C1 segment of cervical spinal cord (tissue), 14 donors: ENCODE measurements around the gene SNX33.

ENCODE experiments used
- DNase-seq, 14 donors: peaks; one replicate each; lab custom pipeline; 2025; lab: John Stamatoyannopoulos, UW

Gene SNX33

DNA sequence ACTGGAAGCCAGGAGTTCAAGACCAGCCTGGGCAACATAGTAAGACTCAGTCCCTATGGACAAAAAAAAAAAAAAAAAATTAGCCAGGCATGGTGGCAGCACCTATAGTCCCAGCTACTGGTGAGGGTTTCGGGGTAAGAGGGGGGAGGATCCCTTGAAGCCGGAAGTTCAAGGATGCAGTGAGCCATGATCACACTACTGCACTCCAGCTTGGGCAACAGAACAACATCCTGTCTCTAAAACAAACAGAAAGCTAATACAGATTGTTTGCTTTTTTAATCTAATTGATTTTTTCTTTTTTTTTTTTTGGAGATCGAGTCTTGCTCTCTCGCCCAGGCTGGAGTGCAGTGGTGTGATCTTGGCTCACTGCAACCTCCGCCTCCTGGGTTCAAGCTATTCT is 6.1 kb upstream of the SNX33 start:
- DNase-seq: no peak

DNA sequence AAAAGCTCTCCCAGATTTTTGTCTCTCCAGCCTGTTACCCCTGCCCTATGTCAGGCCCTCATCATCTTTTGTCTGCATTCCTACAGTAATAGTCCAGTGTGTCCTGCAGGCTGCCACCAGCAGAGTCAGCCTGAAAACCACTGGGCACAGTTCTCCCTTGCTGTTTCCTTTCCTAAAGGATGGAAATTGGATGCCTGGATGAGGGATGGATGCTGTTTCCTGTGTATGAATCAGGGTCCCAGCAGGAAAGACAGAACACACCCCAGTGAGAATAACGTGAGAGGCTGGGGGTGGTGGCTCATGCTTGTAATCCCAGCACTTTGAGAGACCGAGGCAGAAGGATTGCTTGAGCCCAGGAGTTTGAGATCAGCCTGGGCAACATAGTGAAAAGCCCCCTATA is 3.3 kb upstream of the SNX33 start:
- no peak for DNase-seq

DNA sequence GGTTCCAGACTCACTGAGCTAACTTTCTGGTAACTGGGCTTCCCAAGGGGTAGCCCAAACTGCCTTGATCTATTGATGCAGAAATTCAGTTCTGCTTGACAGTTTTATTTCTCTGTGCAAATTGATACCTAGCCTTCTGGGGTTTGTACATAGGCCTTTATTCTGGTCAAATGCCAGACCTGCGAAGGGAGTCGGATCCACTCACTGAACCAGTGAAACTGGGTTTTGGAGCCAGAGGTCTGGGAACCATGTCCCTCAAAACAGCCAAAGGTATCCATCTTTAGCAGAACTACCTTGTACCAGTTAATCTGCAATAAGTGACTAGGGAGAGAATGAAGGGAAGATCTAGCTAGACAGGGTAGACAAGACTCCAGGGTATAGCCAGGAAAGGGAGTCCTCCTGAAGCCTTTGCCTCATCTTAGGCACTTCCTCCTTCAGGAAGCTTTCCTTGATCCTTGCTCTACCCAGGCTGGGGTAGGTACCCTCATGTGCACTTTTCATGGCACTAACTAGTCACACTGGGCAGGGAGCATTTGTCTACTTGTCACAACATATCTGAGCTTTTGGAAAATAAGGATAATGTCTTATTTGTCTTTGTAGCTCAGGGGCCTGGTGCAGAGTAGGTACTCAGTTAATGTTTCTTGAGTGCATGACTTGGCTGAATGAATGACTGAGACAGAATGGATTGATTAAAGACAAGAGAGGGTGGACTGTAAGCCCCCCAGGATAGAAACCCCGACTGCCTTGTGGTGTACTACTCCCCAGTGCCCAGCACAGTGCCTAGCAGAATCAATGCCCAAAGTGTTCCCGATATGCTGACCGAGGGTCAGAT is 1.4 kb upstream of the SNX33 start:
- no peak for DNase-seq

- DNase-seq: peak in 1 of 14 donors; percentile 39
These were observed 758 bp upstream of the SNX33 start for GRCh38 chr15:75646944-75647364.

- peak in 9 of 14 donors; percentile 51 to 70 (median 57) for DNase-seq
These were observed 666 bp downstream of the SNX33 start for GRCh38 chr15:75648156-75649000.

DNA sequence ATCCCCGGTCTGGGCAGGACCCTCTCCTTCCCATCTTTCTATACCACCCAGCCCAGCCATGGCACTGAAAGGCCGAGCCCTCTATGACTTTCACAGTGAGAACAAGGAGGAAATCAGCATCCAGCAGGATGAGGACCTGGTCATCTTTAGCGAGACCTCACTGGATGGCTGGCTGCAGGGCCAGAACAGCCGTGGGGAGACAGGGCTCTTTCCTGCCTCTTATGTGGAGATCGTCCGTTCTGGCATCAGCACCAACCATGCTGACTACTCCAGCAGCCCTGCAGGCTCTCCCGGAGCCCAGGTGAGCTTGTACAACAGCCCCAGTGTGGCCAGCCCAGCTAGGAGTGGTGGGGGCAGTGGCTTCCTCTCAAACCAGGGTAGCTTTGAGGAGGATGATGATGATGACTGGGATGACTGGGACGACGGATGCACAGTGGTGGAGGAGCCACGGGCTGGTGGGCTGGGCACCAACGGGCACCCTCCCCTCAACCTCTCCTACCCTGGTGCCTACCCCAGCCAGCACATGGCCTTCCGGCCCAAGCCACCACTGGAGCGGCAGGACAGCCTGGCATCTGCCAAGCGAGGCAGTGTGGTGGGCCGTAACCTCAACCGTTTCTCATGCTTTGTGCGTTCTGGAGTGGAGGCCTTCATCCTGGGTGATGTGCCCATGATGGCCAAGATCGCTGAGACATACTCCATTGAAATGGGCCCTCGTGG is 1.5 kb downstream of the SNX33 start:
- DNase-seq: no peak

- DNase-seq: no peak
These were observed 2.1 kb downstream of the SNX33 start for GRCh38 chr15:75649848-75650247.

- DNase-seq: no peak
These were observed 3.4 kb downstream of the SNX33 start for GRCh38 chr15:75650908-75651809.

DNA sequence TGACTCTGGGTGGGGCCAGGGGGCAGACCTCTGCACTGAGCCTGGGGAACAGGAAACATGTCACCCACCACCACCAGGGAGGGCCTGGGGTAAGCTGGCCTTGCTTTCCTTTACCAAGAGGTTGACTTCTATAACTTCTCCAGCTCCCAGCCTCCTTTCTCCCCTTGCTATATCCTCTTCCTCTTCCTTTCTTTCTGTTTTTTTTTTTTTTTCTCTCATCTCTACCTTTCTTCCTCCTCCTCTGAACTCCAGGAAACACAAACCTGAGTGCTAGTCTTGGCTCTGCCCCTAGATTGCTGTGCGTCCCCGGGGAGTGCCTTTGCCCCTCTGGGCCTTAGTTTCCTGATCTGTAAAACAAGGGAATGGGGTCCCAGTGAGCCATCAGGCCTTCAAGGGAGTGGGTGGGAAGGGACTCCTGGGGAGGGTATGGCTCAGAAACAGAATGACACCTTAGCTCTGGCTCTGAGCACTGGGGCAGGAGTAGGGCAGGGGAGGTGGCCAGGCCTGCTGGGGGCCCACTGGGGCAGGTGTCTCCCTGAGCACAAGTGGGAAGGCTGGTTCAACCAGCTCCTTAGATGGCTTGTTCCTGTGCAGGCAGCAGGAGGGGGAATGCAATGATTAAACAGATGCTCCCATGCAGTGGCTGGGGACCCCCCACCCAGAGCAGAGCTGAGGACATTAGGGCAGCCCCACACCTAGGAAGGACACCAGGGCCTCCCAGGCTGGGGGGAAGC is 4.3 kb downstream of the SNX33 start:
- no peak for DNase-seq

DNA sequence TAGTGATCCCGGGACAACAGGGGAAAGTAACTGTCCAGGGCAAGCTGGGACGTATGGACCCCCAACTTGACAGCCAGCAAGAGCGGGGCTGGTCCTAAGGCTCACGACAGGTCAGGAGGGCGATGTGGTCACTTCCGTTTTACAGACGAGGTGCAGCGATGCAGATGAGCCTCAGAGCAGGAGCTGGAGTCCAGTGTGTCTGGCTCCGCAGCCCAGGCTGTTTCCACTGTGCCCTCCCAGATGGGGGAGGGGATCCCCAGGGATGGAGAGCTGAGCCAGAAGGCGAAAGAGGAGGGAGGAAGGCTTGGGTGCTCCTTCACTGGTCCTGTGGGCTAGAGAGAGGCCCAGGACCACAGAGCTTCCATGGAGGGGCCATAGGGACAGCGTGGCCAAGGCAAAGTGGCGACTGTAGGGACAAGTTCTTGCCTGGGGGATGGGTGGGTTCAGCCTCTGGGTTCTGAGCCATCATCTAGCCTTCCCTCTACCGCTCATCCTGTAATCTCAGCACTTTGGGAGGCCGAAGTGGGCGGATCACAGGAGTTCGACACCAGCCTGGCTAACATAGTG is 5.7 kb downstream of the SNX33 start:
- DNase-seq: no peak

DNA sequence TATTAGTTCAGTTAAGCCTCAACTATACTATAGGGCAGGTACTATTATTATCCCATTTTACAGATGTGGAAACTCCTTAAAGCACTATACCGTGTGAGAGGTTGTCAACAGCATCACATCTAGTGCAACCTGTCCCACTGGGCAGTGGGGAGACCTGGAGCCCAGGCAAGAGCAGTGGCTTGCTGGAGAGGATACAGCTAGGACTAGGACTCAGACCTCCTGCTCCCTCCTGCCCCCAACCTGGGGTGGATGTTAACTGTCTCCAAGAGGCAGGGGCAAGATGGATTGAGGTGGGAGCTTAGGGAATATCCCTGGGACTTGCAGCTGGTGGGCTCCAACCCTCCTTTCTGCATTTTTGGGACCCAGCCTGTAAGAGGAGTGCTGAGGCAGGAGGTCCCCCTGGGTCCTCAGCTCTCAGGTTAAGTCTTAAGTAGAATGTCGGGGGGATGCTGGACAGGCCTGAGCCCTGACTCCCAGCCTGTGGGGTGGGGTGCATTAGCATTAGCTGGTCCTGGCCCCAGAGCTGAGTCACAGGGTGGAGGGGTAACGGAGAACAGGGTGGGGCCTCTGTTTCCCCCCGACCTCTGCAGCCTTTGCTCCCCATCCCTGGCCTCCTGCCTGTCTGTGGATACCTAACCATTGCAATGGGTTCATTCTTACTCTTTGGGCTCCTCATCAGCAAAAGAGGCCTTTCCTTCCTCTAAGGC is 6.6 kb downstream of the SNX33 start:
- no peak for DNase-seq

DNA sequence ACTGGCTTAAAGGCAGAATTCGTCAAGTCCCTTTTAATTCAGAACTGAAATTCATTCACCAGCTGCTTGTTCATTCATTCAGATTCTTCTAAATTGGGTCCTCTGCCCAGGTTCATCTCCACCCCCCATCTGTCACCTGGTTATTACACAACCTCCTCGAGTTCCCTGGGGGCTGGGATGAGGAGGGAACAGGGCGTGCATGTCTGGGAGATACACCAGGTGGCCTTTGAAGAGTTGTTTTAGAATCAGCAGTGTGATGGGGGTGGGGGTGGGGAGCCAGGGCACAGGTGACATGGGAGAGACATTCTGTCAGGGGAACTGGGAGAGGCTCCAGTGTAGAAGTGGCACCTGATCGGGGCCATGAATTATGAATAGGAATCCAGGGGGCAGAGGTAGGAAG is 8.2 kb downstream of the SNX33 start:
- peak in 1 of 14 donors; percentile 28 for DNase-seq

- DNase-seq: no peak
These were observed 8.6 kb downstream of the SNX33 start for GRCh38 chr15:75656331-75656730.

GRCh38 chr15:75656813-75657212 is 9.1 kb downstream of the SNX33 start:
- no peak for DNase-seq

DNA sequence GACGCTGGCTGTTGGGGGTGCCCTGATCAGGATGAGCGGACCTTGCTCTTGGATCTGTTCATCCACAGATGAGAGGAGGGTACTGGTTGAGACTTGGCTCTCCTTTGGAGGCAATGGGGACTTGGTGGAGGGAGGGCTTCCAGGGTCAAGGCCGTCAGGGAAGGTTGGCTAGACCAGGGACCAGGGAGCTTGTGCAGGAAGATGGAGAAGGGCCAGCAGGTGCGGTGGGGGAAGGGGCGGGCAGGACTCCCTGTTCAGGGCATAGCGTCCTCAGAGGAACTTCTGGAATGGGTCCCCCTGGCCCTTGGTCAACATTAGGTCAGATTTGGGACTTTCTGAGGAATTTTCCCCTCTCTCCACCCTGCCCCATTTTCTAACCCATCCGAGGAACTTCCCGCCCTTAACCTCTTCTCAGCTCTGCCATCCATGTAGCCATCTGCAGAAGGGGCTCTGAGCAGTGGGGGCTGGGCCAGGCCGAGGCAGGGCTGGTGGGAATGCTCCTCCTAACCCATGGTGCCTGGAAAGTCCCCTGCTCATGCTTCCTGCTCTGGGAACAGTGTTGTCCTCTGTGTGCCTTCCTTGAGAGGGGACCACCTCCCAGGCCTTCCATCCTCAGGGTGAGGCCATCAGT is 11.5 kb downstream of the SNX33 start:
- no peak for DNase-seq

- DNase-seq: peak in 1 of 14 donors; percentile 12
These were observed 12.4 kb downstream of the SNX33 start for GRCh38 chr15:75659928-75660645.

DNA sequence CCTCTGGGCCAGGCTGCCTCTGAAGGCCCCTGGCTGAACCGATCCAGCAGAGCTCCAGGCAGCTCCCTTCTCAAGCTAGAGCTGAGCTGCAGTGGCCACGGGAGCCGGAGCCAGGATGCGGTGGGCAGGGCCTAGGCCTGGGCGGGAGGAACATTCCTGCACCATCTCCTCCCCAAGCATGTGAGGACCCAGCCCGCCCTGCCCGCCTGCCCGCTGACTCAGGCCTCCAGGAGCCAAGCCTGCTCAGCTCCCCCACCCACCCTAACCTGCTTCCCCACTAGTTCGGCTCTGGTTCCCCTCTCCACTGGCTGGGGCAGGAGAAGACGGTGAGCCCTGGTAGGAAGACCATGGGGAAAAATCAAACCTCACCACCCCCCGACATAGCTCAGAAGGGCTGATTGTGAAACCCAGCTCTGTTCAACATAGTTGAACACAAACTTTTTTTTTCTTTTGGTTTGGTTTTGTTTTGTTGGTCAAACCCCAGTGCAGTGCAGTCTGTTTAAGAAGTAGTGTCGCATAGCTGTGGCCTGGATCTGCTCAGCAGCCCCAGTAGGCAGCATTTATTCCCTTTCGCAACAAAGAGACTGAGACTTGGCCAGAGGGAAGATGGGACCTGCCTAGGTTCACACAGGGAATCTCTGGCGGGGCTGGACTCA is 13.5 kb downstream of the SNX33 start:
- DNase-seq: peak in 6 of 14 donors; percentile 12 to 59 (median 28)

DNA sequence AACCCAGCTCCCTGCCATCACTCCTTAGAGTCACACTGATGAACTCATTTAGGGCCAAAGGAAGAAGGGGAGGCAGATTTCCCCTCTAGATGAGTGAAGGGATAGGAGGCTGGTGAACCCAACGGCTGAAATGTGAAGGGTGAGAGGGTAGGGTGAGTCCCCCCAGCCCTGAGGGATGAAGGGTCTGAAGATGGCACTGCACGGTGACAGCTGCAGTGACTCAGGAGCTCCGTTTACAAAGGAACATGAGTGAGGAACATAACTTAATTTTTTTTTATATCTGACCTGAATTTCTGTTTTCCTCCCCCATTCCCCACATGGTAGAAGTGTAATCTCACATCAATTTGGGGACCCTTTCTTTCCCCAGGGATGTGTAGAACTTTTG is 14.0 kb downstream of the SNX33 start:
- no peak for DNase-seq
